Measurements from ENCODE around the gene SLC23A3. TPM values are rescaled to one million over a fixed set of nuclear protein-coding genes. Genes with fewer than 3 reads are reported as not detected.

SLC23A3 gene
- total and polyA plus RNA-seq, 10 of the 15 experiments (the other 5 are each of a cell fraction or from before 2014, with no cell fraction given): 0.07 to 1.0 (median 0.40) TPM; not detected in 1

- TF ChIP-seq CUX1 (IDR thresholded peaks at IDR 0.05; ENCODE audit: insufficient replicate concordance, low read depth, low read length) (no peak), SRF (IDR thresholded peaks at IDR 0.05; ENCODE audit: low read depth in 2 of 2, low read length in 2 of 2) (no peak), MTA3 (IDR thresholded peaks at IDR 0.05; ENCODE audit: borderline replicate concordance, low read length) (no peak), POLR2A (IDR thresholded peaks at IDR 0.05; ENCODE audit: low read depth, low read length) (peak; percentile 95), YBX1 (IDR thresholded peaks at IDR 0.05) (no peak), RELB (IDR thresholded peaks at IDR 0.05; ENCODE audit: low read depth) (0 out of 2 replicates have a peak, but pooled peaks have one; percentile 31), ZNF24 (IDR thresholded peaks at IDR 0.05) (no peak), PRDM15 (CRISPR knock-in tag; IDR thresholded peaks at IDR 0.05) (0 out of 2 replicates have a peak, but pooled peaks have one; percentile 2), ZBTB40 (IDR thresholded peaks at IDR 0.05; ENCODE audit: borderline replicate concordance) (no peak), CBFB (IDR thresholded peaks at IDR 0.05; ENCODE audit: low read depth) (0 out of 2 replicates have a peak, but pooled peaks have one; percentile 22), GATAD2B (conservative IDR thresholded peaks at IDR 0.05; ENCODE audit: low read depth) (peak; percentile 89), SREBF2 (IDR thresholded peaks at IDR 0.05; ENCODE audit: low read length) (no peak)
These were observed 49.2 kb upstream of the SLC23A3 start, which contains the start of gene ABCB6 (continued) for GRCh38 chr2:219218732-219219701.
